Heart left ventricle (tissue), 13 donors: ENCODE data around the gene TTLL12.

Experiments
- POLR2A ChIP-seq, 2 donors: fragments of 450-650 bp; IDR thresholded peaks; one replicate each; pipeline ENCODE4 v1.6.1; 2017; ENCODE audit warnings: antibody characterized with exemption in 2 of 2, mild to moderate bottlenecking in 2 of 2, moderate library complexity in 2 of 2
- TF ChIP-seq, protein P1 (sequence below), 12 donors: fragments of 200-600 bp; sonication (generic) in 4 of 12; IDR thresholded peaks; one replicate each; pipeline versions ENCODE4 v1.5.0 to v1.8.0; 2018 to 2022; ENCODE audit warnings: antibody characterized with exemption in 12 of 12, mild to moderate bottlenecking in 5 of 12
- donor health status: ischemic (EF 13 %, LVEDD 7.1; RV severe dilation, severe dysfunction).
- donor health status: DM: no; HTN: yes; CAD: no.
- donor health status: DM: no; HTN: no; CAD: no.
- donor health status: ischemic (EF 25% LVEDD 6.9; RV normal size, moderate dysfunction).
- donor health status: ischemic (EF 25% LVEDD 5.7; RV mildly dilated, moderate dysfunction).
- donor health status: ischemic (EF 35%, LVEDD 5.7; RV mildly dilated, moderate dysfunction).
- donor health status: nonischemic (EF 11% LVEDD 7.7; RV severe dilation, severe dysfunction).
- donor health status: DM: yes; HTN: yes; CAD: no.
- donor health status: PGD.
- donor health status: ischemic (EF 29% LVEDD 5.4; RV normal size, mild dysfunction).
- donor health status: nonischemic (EF 23%, LVEDD 6.1; RV moderate dilation, normal function).

- TF ChIP-seq, protein P1, sequence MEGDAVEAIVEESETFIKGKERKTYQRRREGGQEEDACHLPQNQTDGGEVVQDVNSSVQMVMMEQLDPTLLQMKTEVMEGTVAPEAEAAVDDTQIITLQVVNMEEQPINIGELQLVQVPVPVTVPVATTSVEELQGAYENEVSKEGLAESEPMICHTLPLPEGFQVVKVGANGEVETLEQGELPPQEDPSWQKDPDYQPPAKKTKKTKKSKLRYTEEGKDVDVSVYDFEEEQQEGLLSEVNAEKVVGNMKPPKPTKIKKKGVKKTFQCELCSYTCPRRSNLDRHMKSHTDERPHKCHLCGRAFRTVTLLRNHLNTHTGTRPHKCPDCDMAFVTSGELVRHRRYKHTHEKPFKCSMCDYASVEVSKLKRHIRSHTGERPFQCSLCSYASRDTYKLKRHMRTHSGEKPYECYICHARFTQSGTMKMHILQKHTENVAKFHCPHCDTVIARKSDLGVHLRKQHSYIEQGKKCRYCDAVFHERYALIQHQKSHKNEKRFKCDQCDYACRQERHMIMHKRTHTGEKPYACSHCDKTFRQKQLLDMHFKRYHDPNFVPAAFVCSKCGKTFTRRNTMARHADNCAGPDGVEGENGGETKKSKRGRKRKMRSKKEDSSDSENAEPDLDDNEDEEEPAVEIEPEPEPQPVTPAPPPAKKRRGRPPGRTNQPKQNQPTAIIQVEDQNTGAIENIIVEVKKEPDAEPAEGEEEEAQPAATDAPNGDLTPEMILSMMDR (IDR thresholded peaks at IDR 0.05) = no peak
- no peak for TF ChIP-seq POLR2A (IDR thresholded peaks at IDR 0.05)
Measured at GRCh38 chr22:43176090-43176489, 10.8 kb downstream of the TTLL12 start.
